ENCODE results near the gene TMEM258. TPM values are rescaled to one million over a fixed set of nuclear protein-coding genes. Genes with fewer than 3 reads are reported as not detected.

The TMEM258 gene
- polyA plus RNA-seq, 4 donors, result 116 to 211 (median 189) TPM

DNA sequence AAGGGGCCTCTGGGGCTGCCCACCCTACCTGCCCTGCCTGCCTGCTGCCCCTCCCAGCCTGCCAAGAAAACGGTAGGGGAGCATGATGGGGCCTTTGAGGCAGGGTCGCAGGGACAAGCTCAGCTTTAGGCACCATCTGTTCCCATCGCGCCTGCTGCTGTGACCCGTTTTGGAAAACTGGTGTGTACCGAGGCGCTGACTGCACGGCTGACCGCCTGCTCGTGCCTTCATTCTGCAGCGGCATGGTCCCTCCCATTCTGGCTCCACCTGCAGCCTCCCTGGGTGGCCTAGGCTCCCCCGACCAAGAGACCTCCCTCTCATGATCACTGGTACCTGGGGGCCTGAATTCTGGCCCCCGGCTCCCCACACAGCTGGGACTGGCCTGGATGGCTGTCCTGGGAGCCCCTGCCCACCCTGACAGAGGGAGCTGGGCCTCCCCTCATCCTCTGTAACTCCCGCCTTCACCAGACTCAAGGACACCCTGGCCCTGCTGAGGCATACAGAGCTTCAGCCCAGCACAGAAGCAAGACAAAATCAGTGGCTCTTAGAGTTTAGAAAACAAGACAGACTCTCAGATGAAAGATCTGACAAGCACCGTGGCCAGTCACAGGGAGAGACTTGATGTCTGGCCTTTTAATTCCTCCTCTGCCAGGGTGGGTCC is 46.5 kb downstream of the TMEM258 start:
- H3K9me3 ChIP-seq (ENCODE audit: control insufficient read depth in 2 of 2, insufficient read depth in 1 of 2, low read depth in 1 of 2, low read length in 1 of 2), result no peaks in the 10 kb centered on the region
- no peaks in the 10 kb centered on the region for H3K27me3 ChIP-seq (ENCODE audit: control insufficient read depth in 3 of 3, insufficient read depth in 3 of 3, low read length in 3 of 3)
- H3K4me3 ChIP-seq (ENCODE audit: low read depth in 1 of 3, low read length in 3 of 3), result no peak overlapping the region
- FAIRE-seq (no peak), DNase-seq (no peak)
- H3K27ac ChIP-seq (ENCODE audit: low read depth in 1 of 3, low read length in 2 of 3), result no peak overlapping the region
- H3K36me3 ChIP-seq (ENCODE audit: control insufficient read depth in 3 of 3, insufficient read depth in 2 of 3, low read depth in 1 of 3, low read length in 3 of 3), result peaks cover 0 to 51% (median 4%) of the 10 kb centered on the region in 3 donors
- H3K4me1 ChIP-seq (ENCODE audit: control insufficient read depth in 3 of 3, insufficient read depth in 2 of 3, low read depth in 1 of 3, low read length in 2 of 3), result peaks cover 0 to 21% (median 0%) of the 10 kb centered on the region in 3 donors
- WGBS, 3 donors, result 71 to 77% (median 72%) methylated on average over 15 of the region's 15 CpGs

DNA sequence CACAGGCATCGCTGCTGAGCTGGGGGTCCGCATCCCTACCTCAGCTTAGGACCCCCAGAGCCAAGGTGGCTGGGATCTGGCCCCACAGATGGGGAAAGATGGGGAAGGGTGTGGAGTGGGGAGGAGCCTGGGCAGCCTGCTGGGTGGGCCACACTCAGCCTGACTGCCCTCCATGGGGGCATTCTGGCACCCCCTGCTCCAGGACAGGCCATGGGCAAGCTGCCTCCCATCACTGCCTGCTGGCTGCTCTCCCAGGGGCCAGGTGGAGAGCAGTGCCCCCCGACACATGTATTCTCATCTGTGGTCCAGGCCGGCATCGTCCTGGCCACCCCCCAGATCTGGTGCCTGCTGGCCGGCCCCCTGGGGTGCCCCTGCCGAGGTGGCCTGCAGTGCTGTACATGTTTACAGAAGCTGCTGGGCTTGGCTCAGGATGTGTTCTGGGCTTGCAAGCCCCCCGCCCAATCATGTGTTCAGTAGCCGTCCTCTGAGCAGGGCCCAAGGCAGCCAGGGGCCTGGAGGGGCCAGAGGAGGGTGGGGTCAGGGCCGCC is 47.7 kb downstream of the TMEM258 start:
- no peaks in the 10 kb centered on the region for H3K27me3 ChIP-seq (ENCODE audit: control insufficient read depth in 3 of 3, insufficient read depth in 3 of 3, low read length in 3 of 3)
- DNase-seq (no peak), FAIRE-seq (no peak)
- H3K4me3 ChIP-seq (ENCODE audit: low read depth in 1 of 3, low read length in 3 of 3), result no peak overlapping the region
- 79 to 96% (median 87%) methylated on average over 6 to 10 of the region's 10 CpGs for WGBS, 3 donors
- no peak overlapping the region for H3K27ac ChIP-seq (ENCODE audit: low read depth in 1 of 3, low read length in 2 of 3)
- no peaks in the 10 kb centered on the region for H3K9me3 ChIP-seq (ENCODE audit: control insufficient read depth in 2 of 2, insufficient read depth in 1 of 2, low read depth in 1 of 2, low read length in 1 of 2)
- H3K36me3 ChIP-seq (ENCODE audit: control insufficient read depth in 3 of 3, insufficient read depth in 2 of 3, low read depth in 1 of 3, low read length in 3 of 3), result peaks cover 0 to 63% (median 4%) of the 10 kb centered on the region in 3 donors
- H3K4me1 ChIP-seq (ENCODE audit: control insufficient read depth in 3 of 3, insufficient read depth in 2 of 3, low read depth in 1 of 3, low read length in 2 of 3), result peaks cover 0 to 17% (median 0%) of the 10 kb centered on the region in 3 donors

DNA sequence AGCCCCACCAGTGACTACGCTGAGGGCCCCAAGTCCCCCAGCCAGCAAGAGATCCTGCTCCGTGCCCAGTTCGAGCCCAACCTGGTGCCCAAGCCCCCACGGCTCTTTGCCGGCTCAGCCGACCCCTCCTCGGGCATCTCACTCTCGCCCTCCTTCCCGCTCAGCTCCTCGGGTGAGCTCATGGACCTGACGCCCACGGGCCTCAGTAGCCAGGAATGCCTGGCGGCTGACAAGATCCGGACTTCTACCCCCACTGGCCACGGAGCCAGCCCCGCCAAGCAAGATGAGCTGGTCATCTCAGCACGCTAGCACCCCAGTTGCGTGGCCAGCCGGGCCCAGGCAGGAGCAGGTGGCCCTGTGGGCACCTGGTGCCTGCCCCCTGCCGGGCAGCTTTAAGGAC is 48.2 kb downstream of the TMEM258 start:
- Histone ChIP-seq H3K9me3 (ENCODE audit: control insufficient read depth in 2 of 2, insufficient read depth in 1 of 2, low read depth in 1 of 2, low read length in 1 of 2) (no peaks in the 10 kb centered on the region), H3K27ac (ENCODE audit: low read depth in 1 of 3, low read length in 2 of 3) (no peak overlapping the region), H3K4me1 (ENCODE audit: control insufficient read depth in 3 of 3, insufficient read depth in 2 of 3, low read depth in 1 of 3, low read length in 2 of 3) (peaks cover 0 to 14% (median 0%) of the 10 kb centered on the region in 3 donors), H3K27me3 (ENCODE audit: control insufficient read depth in 3 of 3, insufficient read depth in 3 of 3, low read length in 3 of 3) (no peaks in the 10 kb centered on the region), H3K36me3 (ENCODE audit: control insufficient read depth in 3 of 3, insufficient read depth in 2 of 3, low read depth in 1 of 3, low read length in 3 of 3) (peaks cover 0 to 68% (median 4%) of the 10 kb centered on the region in 3 donors), H3K4me3 (ENCODE audit: low read depth in 1 of 3, low read length in 3 of 3) (no peak overlapping the region)
- no peak for DNase-seq
- WGBS, 3 donors, result 85 to 91% (median 89%) methylated on average over 20 of the region's 20 CpGs
- no peak for FAIRE-seq

DNA sequence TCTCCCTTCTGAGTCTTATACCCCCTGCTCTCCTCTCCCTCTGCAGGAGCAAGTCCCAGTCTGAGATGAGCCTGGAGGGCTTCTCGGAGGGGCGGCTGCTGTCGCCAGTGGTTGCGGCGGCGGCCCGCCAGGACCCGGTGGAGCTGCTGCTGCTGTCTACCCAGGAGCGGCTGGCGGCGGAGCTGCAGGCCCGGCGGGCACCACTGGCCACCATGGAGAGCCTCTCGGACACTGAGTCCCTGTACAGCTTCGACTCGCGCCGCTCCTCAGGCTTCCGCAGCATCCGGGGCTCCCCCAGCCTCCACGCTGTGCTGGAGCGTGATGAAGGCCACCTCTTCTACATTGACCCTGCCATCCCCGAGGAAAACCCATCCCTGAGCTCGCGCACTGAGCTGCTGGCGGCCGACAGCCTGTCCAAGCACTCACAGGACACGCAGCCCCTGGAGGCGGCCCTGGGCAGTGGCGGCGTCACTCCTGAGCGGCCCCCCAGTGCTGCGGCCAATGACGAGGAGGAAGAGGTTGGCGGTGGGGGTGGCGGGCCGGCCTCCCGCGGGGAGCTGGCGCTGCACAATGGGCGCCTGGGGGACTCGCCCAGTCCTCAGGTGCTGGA is 48.8 kb downstream of the TMEM258 start:
- FAIRE-seq (no peak), DNase-seq (no peak)
- no peaks in the 10 kb centered on the region for H3K9me3 ChIP-seq (ENCODE audit: control insufficient read depth in 2 of 2, insufficient read depth in 1 of 2, low read depth in 1 of 2, low read length in 1 of 2)
- no peak overlapping the region for H3K4me3 ChIP-seq (ENCODE audit: low read depth in 1 of 3, low read length in 3 of 3)
- WGBS, 3 donors, result 92 to 93% (median 93%) methylated on average over 36 to 42 of the region's 42 CpGs
- H3K27me3 ChIP-seq (ENCODE audit: control insufficient read depth in 3 of 3, insufficient read depth in 3 of 3, low read length in 3 of 3), result no peaks in the 10 kb centered on the region
- H3K4me1 ChIP-seq (ENCODE audit: control insufficient read depth in 3 of 3, insufficient read depth in 2 of 3, low read depth in 1 of 3, low read length in 2 of 3), result peaks cover 0 to 14% (median 0%) of the 10 kb centered on the region in 3 donors
- H3K36me3 ChIP-seq (ENCODE audit: control insufficient read depth in 3 of 3, insufficient read depth in 2 of 3, low read depth in 1 of 3, low read length in 3 of 3), result peaks cover 0 to 73% (median 4%) of the 10 kb centered on the region in 3 donors
- no peak overlapping the region for H3K27ac ChIP-seq (ENCODE audit: low read depth in 1 of 3, low read length in 2 of 3)

DNA sequence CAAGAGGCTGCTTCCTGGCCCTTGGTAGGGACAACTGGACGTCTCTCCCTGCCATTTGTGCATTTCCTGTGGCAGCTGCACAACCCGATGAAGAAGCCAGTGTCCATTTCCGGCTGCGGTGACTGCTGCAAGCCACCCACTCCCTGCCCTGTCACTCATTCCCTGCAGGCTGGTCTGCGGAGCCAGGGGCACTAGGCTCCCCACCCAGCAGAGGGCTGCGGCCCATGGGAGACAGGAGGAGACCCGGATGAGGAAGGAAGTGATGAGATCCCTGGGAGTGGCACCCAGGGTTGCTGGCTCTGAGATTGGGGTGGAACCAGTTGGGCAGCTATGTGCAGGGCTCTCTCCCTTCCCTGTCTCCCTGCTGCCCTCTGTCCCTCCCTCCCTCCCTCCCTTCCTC is 50.0 kb downstream of the TMEM258 start:
- DNase-seq, result no peak
- Histone ChIP-seq H3K4me3 (ENCODE audit: low read depth in 1 of 3, low read length in 3 of 3) (no peak overlapping the region), H3K36me3 (ENCODE audit: control insufficient read depth in 3 of 3, insufficient read depth in 2 of 3, low read depth in 1 of 3, low read length in 3 of 3) (peaks cover 0 to 85% (median 4%) of the 10 kb centered on the region in 3 donors), H3K4me1 (ENCODE audit: control insufficient read depth in 3 of 3, insufficient read depth in 2 of 3, low read depth in 1 of 3, low read length in 2 of 3) (peaks cover 0 to 3% (median 0%) of the 10 kb centered on the region in 3 donors), H3K27ac (ENCODE audit: low read depth in 1 of 3, low read length in 2 of 3) (no peak overlapping the region), H3K27me3 (ENCODE audit: control insufficient read depth in 3 of 3, insufficient read depth in 3 of 3, low read length in 3 of 3) (no peaks in the 10 kb centered on the region), H3K9me3 (ENCODE audit: control insufficient read depth in 2 of 2, insufficient read depth in 1 of 2, low read depth in 1 of 2, low read length in 1 of 2) (no peaks in the 10 kb centered on the region)
- no peak for FAIRE-seq
- 54 to 81% (median 57%) methylated on average over 7 of the region's 7 CpGs for WGBS, 3 donors

DNA sequence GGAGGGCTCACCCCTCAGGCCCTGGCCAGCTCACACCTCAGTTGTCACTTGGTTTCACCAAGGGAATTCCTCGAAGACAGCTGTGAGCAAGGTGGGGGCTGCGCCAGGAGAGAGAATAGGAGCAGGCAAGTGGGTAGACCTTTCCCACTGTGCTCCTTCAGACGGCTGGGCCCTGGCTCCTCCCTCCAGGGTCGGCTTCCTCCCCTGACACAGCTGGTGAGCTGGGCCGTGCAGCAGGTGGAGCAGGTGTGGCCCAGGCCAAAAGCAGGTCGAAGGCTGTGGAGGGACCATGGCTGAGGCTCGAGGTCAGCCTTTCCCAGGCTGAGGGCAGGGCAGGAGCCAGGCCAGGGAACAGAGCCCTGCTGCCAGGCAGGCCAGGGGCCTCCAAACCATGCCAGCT is 52.4 kb downstream of the TMEM258 start:
- 51 to 62% (median 60%) methylated on average over 7 of the region's 7 CpGs for WGBS, 3 donors
- H3K4me3 ChIP-seq (ENCODE audit: low read depth in 1 of 3, low read length in 3 of 3), result no peak overlapping the region
- DNase-seq (no peak), FAIRE-seq (no peak)
- no peak overlapping the region for H3K27ac ChIP-seq (ENCODE audit: low read depth in 1 of 3, low read length in 2 of 3)
- peaks cover 0 to 95% (median 4%) of the 10 kb centered on the region in 3 donors for H3K36me3 ChIP-seq (ENCODE audit: control insufficient read depth in 3 of 3, insufficient read depth in 2 of 3, low read depth in 1 of 3, low read length in 3 of 3)
- H3K27me3 ChIP-seq (ENCODE audit: control insufficient read depth in 3 of 3, insufficient read depth in 3 of 3, low read length in 3 of 3), result no peaks in the 10 kb centered on the region
- H3K4me1 ChIP-seq (ENCODE audit: control insufficient read depth in 3 of 3, insufficient read depth in 2 of 3, low read depth in 1 of 3, low read length in 2 of 3), result no peaks in the 10 kb centered on the region
- H3K9me3 ChIP-seq (ENCODE audit: control insufficient read depth in 2 of 2, insufficient read depth in 1 of 2, low read depth in 1 of 2, low read length in 1 of 2), result no peaks in the 10 kb centered on the region

DNA sequence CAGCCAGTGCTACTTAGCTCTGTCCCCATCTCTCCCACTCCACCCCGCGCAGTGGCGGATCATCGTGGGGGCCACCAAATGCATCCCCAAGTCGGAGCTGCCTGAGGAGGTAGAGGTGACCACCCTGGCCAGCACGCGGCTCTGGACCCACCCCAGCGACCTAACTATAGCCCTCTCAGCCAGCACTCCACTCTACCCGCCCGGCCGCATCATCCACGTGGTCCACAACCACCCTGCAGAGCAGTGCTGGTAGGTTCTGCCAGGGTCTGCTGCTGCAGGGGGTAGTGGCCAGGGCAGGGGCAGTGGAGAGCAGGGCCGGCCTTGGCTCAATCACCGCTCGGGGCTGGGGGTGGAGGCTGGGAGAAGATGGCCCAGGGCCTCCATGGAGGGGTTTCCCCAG is 53.0 kb downstream of the TMEM258 start:
- Histone ChIP-seq H3K36me3 (ENCODE audit: control insufficient read depth in 3 of 3, insufficient read depth in 2 of 3, low read depth in 1 of 3, low read length in 3 of 3) (peaks cover 0 to 95% (median 4%) of the 10 kb centered on the region in 3 donors), H3K4me1 (ENCODE audit: control insufficient read depth in 3 of 3, insufficient read depth in 2 of 3, low read depth in 1 of 3, low read length in 2 of 3) (no peaks in the 10 kb centered on the region), H3K9me3 (ENCODE audit: control insufficient read depth in 2 of 2, insufficient read depth in 1 of 2, low read depth in 1 of 2, low read length in 1 of 2) (no peaks in the 10 kb centered on the region), H3K4me3 (ENCODE audit: low read depth in 1 of 3, low read length in 3 of 3) (no peak overlapping the region), H3K27ac (ENCODE audit: low read depth in 1 of 3, low read length in 2 of 3) (no peak overlapping the region), H3K27me3 (ENCODE audit: control insufficient read depth in 3 of 3, insufficient read depth in 3 of 3, low read length in 3 of 3) (no peaks in the 10 kb centered on the region)
- 86 to 91% (median 90%) methylated on average over 13 to 15 of the region's 15 CpGs for WGBS, 3 donors
- FAIRE-seq (no peak), DNase-seq (no peak)

Data from small intestine (tissue), 7 donors.